Measurements from ENCODE around the gene ARAP2.

ARAP2 gene

DNA sequence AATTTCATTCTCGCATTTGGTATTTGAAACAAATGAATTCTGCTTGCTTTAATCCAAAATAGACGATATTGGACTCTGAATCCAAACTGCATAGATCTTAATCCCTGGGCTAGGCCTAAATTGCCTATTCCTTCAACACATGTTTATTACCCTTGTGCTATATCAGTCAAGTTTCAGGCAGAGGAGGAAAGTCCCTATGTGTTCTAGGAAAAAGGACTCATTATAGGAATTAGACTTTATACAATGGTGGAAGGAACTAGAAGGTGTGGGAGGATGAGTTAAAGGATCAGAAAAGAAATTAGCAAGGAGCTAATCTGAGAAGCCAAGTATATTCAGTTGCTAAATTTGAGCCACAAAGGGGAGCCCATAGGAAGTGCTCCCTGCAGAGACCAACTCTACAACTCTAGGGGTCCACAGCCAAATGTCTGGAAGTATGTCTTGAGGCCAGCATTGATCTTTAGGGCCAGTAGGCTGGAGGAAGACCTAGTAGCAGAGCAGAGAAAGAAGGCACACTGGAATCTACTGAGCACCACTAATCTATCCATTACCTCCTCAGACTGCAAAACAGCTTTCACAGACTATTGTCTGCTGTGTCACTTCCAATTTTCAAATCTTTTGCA lies 20.0 kb upstream of the ARAP2 start:
- no peak for DNase-seq (ENCODE audit: low read depth in 3 of 3)

DNA sequence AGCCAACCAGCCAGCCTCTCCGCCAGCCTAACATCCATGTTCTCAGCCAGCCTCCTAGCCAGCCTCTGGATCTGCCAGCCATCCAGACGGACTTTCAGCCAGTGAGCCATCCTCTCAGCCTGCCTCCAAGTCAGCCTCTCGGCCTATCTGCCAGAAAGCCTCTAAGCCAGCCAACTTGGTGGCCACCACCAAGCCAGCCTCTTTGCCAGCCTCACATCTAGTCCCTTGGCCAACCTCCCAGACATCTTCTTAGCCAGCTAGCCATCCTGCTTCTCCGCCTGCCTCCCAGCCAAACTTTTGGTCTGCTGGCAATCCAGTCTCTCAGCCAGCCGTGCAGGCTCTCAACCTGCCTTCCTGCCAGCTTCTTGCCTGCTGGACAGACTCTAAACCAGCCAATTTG lies 16.4 kb upstream of the ARAP2 start:
- no peak for DNase-seq (ENCODE audit: low read depth in 3 of 3)

DNA sequence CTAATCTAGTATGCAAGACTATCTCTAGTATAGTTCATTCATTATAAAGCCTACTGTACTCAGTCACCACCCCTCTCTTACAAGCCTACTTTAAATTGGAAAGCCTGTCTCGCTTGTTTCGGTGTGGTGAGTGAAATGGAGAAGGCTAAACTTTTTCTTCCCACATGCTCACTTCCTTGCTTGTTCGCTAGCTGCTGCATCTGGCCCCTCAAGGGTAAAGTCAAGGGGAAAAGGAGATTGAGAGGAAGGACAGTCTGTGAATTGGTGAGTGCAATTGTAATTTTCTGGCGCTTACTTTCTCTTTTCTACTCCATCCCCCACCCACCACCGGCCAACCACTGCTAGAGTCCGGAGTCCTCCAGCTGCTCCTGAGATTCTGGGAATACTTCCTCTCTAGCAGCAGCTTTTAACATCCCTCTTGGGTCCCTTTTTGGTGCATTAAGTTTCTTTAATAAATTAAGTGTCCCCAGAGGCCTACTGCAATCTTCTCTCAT lies 12.1 kb upstream of the ARAP2 start:
- DNase-seq (ENCODE audit: low read depth in 3 of 3): no peak

DNA sequence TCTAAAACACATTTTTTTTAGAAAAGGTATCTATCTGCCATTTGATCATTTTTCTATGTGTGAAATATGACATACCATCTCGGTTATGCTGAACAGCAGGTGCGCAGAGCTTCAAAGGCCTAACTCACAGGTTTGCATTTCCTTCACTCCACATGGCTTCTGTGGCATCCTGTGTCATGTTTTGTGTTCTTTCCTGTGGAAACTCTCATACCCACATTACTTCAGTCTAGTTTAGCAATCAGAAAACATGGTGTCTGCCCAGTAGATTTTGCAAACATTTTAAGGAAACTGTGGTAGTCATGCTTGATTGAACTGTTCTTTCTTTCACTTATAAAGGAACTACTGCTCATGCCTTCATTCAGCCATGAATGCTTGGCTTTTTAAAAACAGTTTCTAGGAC lies 11.3 kb upstream of the ARAP2 start:
- DNase-seq (ENCODE audit: low read depth in 3 of 3): peak in 2 of 3 experiments; percentile 13 to 36

DNA sequence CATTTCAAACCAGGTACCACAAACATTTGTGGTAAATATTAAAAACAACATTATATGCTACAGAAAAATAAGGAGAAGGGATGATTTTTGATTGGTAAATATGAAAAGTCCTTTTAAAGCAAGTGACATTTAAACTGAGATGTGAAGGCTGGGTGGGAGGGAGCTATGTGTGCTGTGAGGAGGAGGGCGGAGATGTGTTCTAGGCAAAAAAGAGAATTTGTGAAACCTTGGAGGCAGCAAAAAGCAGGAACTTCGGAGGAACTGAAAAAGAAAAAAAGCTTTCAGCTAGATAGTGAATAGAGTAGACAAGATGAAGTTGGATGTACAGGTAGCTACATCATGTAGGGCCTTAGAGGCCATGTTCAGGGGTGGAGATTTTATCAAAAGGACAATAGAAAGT lies 10.1 kb upstream of the ARAP2 start:
- DNase-seq (ENCODE audit: low read depth in 3 of 3): no peak

DNA sequence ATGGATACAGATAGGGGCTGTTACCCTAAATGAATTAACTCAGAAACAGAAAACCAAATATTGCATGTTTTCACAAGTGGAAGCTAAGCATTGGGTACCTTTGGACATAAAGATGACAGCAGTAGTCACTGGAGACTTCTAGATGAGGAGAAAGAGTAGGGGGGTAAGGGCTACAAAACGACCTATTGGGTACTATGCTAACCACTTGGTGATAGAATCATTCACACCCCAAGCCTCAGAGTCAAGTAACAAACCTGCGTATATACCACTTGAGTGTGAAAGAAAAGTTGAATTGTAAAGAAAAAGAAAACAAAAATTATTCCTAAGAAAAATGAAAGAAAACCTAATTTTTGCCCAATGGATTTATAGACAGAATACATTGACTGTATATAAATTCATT lies 7.7 kb upstream of the ARAP2 start:
- no peak for DNase-seq (ENCODE audit: low read depth in 3 of 3)

DNA sequence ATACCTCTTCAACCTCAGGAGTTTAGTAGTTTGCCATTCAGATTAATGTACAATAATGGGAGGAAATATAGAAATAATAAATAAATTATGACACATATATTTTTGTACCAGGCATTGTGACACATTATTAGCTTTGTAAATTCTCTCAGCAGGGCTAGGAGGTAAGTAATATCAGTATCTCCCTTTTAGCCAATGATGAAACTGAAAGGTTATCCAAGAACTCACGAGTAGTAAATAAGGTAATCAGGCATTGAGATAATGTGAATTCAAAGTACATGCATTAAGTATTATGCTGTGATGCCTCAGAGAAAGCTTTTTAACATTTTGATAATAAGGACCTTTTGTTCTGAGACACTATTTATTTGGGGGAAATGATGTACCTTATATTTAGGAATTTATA lies 5.3 kb upstream of the ARAP2 start:
- DNase-seq (ENCODE audit: low read depth in 3 of 3): no peak

DNA sequence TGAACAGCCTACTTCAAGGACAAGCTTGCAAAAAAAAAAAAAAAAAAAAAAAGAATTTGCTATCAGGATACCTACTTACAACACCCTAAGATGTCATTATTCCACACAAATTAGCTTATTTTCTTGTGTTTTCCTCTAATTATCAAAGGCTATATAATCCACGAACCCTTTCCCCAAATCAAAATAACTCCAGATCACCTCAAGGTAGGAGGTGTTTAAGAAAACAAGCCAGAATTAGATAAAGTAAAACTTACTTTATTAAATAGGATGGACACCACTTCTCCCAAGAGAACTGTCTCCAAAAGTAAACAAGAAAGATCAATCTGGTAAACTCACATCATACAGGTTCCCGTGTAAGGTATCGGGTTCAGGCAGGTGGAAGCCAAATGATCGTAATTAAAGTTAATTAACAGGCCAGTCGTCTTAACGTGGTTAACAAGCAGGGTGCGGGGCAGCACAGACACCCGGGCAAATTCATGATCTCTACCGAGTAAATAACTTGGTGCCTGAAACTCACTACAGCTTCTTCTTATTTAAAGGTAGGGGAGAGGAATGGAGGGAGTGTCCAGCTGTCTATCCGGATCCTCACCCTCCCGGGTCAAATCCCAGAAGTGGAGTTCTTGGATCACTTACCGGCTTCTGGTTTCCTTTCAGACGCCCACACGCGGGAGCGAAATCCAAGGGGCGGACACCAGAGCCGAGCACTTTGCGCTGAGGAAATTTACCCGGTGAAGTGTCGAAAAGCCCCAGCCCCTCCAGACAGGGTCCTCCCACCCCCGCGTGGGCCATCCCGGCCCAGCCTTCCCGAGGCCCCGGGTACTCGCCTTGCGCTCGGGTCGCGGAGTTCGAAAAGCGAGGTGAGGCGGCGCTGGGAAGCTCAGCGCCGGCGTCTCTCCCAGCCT lies 708 bp downstream of the ARAP2 start:
- peak in 2 of 3 experiments; percentile 26 to 32 for DNase-seq (ENCODE audit: low read depth in 3 of 3)

DNA sequence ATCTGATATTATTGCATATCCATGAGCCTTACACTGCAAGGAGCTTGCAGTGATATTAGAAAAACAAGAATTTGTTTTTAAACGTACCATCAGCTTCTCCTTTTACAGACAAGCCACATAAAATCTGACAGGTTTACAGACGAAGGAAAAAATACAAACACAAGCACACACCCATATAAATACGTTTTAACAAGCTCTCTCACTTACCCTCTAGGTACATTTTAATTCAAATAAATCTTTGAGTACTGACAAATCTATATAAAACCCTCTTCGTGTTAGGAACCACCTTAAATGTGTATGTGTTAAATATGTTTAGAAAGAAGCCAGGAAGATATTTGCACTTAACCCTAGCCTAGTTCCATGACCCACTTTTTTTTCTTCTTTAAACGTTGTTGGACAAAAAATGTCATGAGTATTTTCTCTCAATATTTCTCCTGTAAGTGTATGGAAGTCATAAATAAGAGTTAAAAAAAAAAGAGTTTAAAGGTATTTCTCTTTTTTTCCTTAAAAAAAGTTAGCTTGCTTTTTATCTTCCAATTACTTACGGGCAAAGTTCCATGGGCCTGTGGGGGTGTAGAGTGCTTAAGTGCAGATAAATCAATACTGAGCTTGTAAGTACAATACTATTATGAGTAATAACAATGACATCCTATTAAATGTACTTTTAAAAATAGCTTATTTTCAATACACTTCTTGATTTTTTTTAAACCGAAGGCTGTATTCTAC lies 1.5 kb downstream of the ARAP2 start:
- no peak for DNase-seq (ENCODE audit: low read depth in 3 of 3)

DNA sequence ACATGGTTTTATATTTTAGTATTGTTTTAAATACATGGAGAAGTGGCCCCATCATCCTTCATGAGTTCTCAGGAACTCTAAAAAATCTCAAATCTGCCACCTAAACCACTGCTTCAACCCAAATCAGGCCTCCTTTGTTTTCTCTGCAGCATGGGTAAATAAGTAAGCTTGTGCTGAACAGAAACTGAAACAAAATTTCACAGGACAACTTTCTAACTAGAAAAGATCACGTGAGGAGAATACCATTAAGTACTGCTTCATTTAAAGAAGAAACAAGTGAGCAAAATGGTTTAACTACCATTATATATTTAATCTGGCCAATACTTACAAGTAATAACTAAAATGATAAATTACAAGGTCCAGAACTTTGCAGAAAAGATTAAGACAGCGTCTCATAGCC lies 2.5 kb downstream of the ARAP2 start:
- DNase-seq (ENCODE audit: low read depth in 3 of 3): no peak

DNA sequence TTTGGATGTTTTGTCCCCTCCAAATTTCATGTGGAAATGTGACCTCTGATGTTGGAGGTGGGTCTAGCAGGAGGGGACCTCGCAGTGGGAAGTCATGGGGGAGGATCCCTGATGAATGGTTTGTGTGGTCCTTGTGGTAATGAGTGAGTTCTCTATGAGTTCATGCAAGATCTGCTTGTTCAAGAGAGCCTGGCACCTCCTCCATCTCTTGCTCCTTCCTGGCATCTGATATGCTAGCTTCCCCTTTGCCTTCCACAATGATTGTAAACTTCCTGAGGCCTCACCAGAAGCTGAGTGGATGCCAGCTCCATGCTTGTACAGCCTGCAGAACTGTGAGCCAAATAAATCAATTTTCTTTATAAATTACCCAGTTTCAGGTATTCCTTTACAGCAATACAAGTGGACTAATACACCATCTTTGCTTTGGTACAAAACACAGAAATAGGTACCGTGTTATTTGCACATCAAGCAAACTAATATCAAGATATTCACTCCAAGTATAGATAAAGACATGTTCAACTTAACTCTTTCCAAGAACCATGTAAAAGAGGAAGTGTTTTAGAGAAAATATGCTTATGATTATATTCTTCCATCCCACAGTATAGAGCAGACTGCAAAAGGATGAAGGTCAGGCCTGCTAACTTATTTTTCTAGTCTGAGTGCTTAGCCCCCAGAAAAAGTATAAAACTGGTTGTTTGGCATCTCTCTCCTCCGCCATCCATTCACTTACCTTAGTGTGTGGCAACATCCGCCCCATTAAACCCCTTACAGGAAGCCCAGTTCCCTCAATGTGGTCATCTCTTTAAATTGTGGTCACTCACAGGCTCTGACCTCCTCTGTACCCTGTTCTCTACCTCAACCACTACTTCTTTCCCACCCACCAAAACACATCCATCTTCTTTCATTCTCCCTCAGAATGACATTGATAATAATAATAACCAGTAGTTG lies 6.7 kb downstream of the ARAP2 start:
- no peak for DNase-seq (ENCODE audit: low read depth in 3 of 3)

DNA sequence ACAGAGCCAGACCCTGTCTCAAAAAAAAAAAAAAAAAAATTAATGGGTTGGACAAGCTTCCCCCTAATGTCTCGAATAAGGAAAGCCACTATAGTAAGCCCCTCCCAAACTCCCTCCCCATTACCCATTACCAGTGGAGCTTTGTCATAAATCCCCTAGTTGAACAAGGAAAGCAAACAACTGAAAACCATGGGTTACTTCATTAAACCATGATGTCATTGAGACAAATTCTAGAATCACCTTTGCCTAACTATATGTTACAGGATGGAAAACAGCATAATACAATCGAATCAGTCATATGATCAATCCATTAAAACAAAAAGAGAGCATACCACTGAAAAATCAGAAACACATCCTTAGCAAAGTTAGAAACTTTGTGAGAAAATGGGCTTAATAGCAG lies 8.2 kb downstream of the ARAP2 start:
- no peak for DNase-seq (ENCODE audit: low read depth in 3 of 3)

DNA sequence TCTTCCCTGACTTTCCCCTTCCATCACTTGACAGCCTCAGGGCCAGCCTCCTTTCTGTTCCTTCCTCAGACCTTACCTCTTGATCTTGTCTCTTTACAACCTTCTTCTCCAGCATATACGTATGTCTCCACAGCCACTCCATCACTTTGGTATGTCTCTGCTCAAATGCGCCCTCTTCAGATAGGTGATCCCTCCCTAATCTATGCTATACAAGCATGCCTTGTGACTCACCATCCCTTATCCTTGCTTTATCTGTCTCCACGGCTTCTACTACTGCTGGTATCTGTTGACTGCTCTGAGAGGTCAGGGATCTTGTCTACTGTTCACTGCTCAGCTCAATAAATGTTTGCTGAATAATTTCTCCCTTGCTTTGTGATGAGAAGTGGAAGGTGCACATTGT lies 9.0 kb downstream of the ARAP2 start:
- DNase-seq (ENCODE audit: low read depth in 3 of 3): no peak

DNA sequence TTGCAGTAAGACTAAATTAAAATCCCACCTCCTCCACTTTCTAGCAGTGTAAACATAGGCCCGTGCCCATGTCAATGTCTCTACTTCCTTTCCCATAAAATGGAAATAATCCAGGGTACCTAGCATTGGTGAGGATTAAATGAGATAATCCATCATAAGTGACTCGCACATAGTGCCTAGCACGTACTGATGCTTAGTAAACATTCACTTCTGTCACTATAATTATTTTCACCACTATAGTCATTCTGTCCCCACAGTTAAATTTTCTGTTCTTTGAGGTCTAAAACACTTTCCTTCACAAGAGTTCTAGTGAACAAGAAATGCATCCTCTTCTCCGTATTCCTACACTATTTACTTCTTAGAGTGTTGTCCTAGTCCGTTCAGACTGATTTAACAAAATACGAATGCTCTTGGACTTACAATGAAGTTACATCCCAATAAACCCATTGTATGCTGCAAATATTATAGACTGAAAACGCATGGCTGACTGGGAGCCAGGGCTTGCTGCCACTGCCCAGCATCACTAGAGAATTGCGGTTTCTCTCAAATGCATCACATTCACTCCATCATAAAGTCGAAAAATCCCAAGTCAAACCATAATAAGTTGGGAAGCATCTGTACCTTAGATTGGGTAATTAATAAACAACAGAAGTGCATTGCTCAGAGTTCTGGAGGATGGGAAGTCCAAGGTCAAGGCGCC lies 10.6 kb downstream of the ARAP2 start:
- no peak for DNase-seq (ENCODE audit: low read depth in 3 of 3)

DNA sequence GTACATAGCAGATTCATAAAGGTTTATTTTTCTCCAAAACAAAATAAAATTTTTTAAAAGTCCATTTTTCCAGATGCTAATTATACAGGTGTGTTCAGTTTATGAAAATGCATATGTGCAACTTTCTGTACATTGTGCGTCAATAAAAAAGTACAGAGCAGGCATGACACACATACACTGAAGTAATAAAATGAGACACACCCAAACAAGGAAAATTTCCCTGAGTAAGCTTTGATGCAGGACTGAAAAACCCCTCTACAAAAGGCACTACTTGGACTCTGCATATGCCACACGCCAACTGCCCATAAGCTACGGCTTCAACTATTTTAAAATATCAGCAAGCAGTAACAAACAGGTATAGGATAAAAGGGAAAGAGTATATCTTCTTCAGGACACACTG lies 13.8 kb downstream of the ARAP2 start:
- DNase-seq (ENCODE audit: low read depth in 3 of 3): no peak

DNA sequence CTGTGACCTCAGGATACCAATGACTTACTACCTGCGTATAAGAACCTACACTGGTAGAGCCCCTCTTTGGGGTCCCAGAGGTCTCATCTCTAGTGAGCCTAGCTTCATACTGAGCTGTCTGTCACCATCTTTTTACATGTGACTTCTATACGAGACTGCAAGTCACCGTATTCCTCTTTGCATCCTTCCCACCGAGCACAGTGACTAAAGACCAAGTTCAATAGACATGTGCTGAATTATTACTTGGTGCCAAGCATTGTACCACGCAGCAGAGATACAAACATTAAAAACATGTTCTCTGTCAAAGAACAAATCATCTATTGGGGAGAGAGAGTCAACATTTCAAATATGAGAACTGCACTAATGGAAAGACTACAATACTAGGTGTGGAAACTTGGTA lies 16.4 kb downstream of the ARAP2 start:
- no peak for DNase-seq (ENCODE audit: low read depth in 3 of 3)

DNA sequence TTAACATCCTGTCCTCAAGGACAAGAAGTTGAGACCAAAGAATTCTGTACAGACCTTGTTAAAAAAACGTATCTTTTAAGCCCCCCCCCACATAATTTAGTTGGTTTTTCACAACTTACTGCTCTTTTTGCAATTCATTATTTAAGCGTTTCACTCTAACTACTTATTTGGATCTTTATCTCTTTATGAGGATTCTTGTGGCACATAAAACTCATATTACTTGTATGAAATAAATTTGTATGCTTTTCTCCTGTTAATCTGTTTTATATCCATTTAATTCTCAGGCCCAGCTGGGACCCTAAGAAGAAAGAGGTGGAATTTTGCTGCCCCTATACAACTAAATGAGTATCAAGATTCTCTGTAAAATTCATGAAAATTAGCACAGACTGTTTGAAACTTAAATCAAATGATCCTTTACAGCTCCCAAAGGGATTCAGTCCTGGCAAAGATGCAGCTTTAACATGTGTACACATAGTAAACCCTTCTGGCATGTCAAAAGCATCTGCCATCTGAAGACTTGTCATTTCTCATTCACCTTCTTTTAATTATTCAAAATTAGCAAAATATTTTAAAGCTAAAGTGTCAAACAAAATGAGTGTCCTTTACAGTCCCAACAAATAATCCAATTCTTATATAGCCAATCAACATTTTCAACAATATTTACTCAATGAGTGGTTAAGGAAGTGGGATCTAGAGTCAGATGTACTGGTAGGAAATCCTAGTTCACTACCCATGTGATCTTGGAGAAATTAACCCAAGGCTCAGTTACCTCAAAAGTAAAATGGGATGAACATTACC lies 17.7 kb downstream of the ARAP2 start:
- DNase-seq (ENCODE audit: low read depth in 3 of 3): no peak

DNA sequence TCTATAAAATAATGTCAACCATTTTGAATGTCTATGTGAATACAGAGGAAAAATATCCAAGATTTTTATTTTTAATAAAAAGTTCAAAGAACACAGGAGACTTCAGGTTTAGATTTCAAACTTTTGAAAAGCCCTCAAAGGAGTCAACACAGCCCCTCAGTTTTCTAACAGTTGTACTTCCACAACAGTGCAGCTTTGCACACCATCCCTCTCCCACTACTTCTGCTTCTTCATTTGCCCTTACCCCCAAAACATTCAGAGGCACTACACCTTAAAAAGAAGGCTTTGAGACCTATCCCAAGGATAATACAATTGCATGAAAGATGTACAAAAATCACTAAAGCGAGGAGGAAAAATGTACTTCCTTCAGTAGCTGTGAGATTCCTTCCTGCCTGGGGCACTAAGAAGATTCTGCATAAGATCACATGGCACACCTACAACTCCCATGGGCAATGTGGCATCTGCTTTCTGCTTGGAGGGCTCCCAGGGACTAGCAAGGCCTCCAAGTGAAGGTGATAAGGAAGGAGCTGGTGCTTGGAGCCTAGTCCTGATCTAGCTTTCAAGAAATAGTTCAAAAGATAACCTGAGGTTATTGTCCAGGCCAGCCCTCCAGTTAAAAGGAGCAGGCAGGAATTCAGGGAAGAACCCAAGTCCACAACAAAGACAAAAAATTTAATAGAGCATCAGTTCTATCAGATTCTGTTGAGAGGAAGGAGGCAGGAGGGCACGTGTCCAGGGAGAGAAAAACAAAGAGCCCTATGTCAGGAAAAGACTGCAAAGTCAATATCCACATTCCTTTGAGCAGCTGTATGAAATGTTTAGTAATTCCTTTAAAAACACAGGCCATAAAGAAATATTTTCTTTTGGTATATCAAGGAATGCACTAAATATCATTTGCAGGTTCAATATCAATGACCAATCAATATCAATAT lies 19.1 kb downstream of the ARAP2 start:
- DNase-seq (ENCODE audit: low read depth in 3 of 3): no peak

DNA sequence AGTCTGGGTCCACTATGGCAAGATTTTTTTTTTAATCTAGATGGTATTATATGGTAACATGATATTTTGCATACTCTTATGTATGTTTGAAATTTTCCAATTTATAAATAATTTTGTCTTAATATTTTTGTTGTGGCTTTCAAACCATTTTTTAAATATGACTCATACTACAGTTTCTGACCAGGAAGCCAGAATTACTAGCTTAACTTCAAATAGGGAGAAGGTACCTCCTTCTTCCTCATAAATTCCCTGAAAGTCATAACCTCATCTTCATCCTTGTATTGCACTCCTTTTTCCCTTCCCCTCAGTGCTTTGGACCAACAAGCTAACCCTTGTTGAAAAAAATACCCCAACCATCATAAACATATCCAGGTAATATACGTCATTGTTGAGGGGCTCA lies 21.6 kb downstream of the ARAP2 start:
- no peak for DNase-seq (ENCODE audit: low read depth in 3 of 3)

Measured in stimulated activated CD4-positive, alpha-beta T cell treated with anti-CD3 and anti-CD28 coated beads, TNF-alpha, amount 100 ng/mL, for 4 hours (primary cell).